Measurements from ENCODE around the gene PRKCZ. TPM values are rescaled to one million over a fixed set of nuclear protein-coding genes. Genes with fewer than 3 reads are reported as not detected.

The PRKCZ gene
- total RNA-seq, 2 donors from 2014 or later = 9.6 to 10.9 TPM

- Histone ChIP-seq H3K27me3 (peaks cover 0 to 24% of the 10 kb centered on the region in 2 donors), H3K9me3 (no peaks in the 10 kb centered on the region), H3K27ac (no peak overlapping the region), H3K4me3 (no peak overlapping the region), H3K4me1 (peaks cover 7% of the 10 kb centered on the region), H3K36me3 (replicated peaks in 1 of 2; ENCODE audit: insufficient read depth in 1 of 2, low read depth in 2 of 2) (no peaks in the 10 kb centered on the region)
- 18 to 19% methylated on average over 7 to 36 of the region's 61 CpGs for WGBS, 2 donors
- DNase-seq = peak in 1 of 4 donors; percentile 24
- ATAC-seq = peak; percentile 45
- intact Hi-C loops (cut with DNase I) = no loop called here
- no peak for TF ChIP-seq POLR2A (IDR thresholded peaks at IDR 0.05)
- TF ChIP-seq CTCF (IDR thresholded peaks at IDR 0.05) = no peak
Measured at GRCh38 chr1:2019571-2020309, 30.5 kb upstream of the PRKCZ start.

GRCh38 chr1:2020310-2020655 is 29.9 kb upstream of the PRKCZ start:
- no peak for TF ChIP-seq CTCF (IDR thresholded peaks at IDR 0.05)
- TF ChIP-seq POLR2A (IDR thresholded peaks at IDR 0.05) = no peak
- Histone ChIP-seq H3K4me3 (no peak overlapping the region), H3K9me3 (no peaks in the 10 kb centered on the region), H3K36me3 (replicated peaks in 1 of 2; ENCODE audit: insufficient read depth in 1 of 2, low read depth in 2 of 2) (no peaks in the 10 kb centered on the region), H3K4me1 (peaks cover 7% of the 10 kb centered on the region), H3K27me3 (peaks cover 0 to 24% of the 10 kb centered on the region in 2 donors), H3K27ac (no peak overlapping the region)
- ATAC-seq (no peak), DNase-seq (no peak)
- intact Hi-C loops (cut with DNase I) = no loop called here
- 63 to 79% methylated on average over 8 to 11 of the region's 11 CpGs for WGBS, 2 donors

GRCh38 chr1:2021550-2021949 is 28.7 kb upstream of the PRKCZ start:
- ATAC-seq = no peak
- Histone ChIP-seq H3K36me3 (replicated peaks in 1 of 2; ENCODE audit: insufficient read depth in 1 of 2, low read depth in 2 of 2) (no peaks in the 10 kb centered on the region), H3K27me3 (peaks cover 0 to 24% of the 10 kb centered on the region in 2 donors), H3K9me3 (no peaks in the 10 kb centered on the region), H3K27ac (no peak overlapping the region), H3K4me1 (peaks cover 7% of the 10 kb centered on the region), H3K4me3 (no peak overlapping the region)
- no peak for TF ChIP-seq POLR2A (IDR thresholded peaks at IDR 0.05)
- TF ChIP-seq CTCF (IDR thresholded peaks at IDR 0.05) = no peak
- DNase-seq = no peak
- intact Hi-C loops (cut with DNase I) = no loop called here
- WGBS, 2 donors = 70 to 75% methylated on average over 12 to 23 of the region's 25 CpGs

- ATAC-seq (no peak), DNase-seq (no peak)
- Histone ChIP-seq H3K9me3 (no peaks in the 10 kb centered on the region), H3K4me3 (no peak overlapping the region), H3K27me3 (peaks cover 0 to 24% of the 10 kb centered on the region in 2 donors), H3K27ac (no peak overlapping the region), H3K4me1 (peaks cover 7% of the 10 kb centered on the region), H3K36me3 (replicated peaks in 1 of 2; ENCODE audit: insufficient read depth in 1 of 2, low read depth in 2 of 2) (no peaks in the 10 kb centered on the region)
- WGBS, 2 donors = 61 to 63% methylated on average over 16 to 21 of the region's 21 CpGs
- intact Hi-C loops (cut with DNase I) = no loop called here
- TF ChIP-seq CTCF (IDR thresholded peaks at IDR 0.05) (no peak), POLR2A (IDR thresholded peaks at IDR 0.05) (no peak)
Measured at GRCh38 chr1:2022063-2022770, 28.0 kb upstream of the PRKCZ start.
